ENCODE results near the gene SLC24A4.

Gene SLC24A4

DNA sequence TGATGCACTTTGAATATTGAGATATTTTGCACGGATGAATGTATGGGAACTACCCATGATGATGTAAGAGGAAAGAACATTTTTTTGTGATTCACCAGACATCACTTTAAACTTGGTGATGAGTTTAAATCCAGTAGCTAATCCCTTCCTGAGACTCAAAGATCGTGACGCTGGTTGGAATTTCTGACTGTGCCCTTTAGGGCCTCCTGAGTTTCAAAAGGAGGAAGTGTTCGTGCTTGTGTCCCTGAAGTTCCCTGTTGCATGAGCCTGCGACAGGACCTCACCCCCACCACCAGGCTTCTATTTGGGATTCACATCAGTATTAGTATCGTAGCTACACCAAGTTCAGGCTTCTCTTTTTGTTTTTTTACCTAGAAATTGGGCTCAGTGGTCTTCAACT, 172.1 kb downstream of the SLC24A4 start:
- H3K27ac ChIP-seq: no peak overlapping the region

DNA sequence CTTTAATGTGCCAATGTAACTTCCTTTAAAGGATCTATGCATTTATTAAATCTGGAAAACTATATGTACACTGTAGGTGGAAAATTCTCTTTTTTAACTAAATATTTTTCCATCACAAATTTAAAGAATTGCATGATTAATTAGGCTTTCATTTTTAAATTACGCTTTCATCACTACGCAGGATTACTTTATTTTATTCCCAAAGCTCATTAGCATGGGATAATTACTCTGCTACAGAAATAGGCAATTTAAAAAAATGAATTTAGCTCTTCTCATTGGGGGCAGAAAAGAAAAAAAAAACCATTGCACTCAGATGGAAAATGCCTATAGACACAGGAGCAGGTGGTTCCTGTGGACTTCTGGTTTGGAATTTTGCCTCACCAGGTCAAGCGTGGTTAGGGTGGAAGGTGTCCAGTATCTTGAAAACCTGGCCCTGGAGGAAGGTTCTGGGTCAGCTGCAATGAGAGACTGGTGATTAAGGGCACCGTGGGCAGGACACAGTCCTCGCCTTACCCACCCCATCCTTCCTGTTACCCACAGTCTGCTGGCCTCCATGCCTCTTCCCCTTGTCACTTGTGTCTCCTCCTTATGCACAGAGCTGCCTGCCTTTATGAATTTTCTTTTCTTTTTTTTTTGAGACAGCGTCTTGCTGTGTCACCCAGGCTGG, 173.4 kb downstream of the SLC24A4 start:
- H3K27ac ChIP-seq: no peak overlapping the region
- TF ChIP-seq, protein P1, sequence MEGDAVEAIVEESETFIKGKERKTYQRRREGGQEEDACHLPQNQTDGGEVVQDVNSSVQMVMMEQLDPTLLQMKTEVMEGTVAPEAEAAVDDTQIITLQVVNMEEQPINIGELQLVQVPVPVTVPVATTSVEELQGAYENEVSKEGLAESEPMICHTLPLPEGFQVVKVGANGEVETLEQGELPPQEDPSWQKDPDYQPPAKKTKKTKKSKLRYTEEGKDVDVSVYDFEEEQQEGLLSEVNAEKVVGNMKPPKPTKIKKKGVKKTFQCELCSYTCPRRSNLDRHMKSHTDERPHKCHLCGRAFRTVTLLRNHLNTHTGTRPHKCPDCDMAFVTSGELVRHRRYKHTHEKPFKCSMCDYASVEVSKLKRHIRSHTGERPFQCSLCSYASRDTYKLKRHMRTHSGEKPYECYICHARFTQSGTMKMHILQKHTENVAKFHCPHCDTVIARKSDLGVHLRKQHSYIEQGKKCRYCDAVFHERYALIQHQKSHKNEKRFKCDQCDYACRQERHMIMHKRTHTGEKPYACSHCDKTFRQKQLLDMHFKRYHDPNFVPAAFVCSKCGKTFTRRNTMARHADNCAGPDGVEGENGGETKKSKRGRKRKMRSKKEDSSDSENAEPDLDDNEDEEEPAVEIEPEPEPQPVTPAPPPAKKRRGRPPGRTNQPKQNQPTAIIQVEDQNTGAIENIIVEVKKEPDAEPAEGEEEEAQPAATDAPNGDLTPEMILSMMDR (conservative IDR thresholded peaks at IDR 0.05): no peak

More for the DNA sequence above, 172.1 kb downstream of the SLC24A4 start:
- TF ChIP-seq, protein P1 (conservative IDR thresholded peaks at IDR 0.05): no peak

DNA sequence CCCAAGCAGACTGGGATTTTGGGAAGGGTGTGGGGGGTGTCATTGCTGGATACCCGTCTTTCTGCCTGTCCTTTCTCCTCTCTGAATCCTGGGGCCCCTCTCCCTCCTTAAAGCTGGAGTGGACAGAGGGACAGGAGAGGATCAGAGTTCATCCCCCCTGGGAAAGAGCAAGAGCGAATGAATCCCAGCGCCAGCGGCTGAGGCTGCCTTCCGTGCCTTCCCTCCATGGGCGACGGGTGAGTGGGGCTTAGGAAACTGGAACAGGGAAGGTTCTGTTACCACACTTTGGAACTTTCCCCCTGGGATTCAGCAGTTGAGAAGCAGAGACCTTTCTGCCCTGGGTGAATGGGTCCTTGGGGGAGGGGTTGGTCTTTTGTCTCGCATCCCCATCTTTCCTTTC, 174.4 kb downstream of the SLC24A4 start:
- TF ChIP-seq, protein P1 (conservative IDR thresholded peaks at IDR 0.05): no peak
- H3K27ac ChIP-seq: no peak overlapping the region

DNA sequence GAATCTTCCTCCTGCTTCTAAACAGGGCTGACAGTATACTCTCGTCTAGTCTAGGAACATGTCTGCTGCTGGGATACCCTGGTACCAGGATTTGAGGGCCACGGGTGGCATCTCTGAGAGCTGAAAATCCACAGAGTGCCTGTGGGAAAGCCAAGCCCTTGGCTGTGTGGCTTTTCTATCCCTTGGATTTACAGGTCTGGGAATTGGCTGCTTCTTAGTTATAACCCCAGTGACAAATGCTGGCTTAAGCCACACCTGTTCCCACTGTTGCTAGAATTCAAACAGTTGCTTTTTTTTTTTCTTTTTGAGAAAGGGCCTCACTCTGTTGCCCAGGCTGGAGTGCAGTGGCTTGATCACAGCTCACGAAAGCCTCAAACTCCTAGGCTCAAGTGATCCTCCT, 176.3 kb downstream of the SLC24A4 start:
- H3K27ac ChIP-seq: no peak overlapping the region
- TF ChIP-seq, protein P1 (conservative IDR thresholded peaks at IDR 0.05): no peak

DNA sequence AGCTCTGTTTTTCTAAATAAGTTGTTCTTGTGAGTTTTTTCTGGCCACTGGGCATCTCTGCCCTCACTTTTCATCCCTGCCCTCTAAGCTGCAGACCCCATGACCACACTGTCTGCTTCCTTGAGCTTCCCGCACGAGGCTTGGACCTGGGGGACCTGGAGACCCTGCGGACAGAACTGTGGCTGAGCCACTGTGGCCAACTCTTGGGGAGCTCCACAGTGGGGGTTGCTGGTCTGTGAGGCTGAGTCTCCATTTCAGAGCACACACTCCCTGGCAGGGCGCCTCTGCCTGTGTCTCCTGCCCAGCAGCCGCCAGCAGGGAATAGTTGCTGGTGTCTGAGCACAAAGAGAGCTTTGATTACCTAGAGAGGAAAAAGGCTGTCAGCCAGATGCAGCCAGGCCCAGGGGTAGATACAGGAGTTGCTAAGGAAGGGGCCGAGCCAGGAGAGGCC, 177.6 kb downstream of the SLC24A4 start:
- TF ChIP-seq, protein P1 (conservative IDR thresholded peaks at IDR 0.05): no peak
- H3K27ac ChIP-seq: no peak overlapping the region

DNA sequence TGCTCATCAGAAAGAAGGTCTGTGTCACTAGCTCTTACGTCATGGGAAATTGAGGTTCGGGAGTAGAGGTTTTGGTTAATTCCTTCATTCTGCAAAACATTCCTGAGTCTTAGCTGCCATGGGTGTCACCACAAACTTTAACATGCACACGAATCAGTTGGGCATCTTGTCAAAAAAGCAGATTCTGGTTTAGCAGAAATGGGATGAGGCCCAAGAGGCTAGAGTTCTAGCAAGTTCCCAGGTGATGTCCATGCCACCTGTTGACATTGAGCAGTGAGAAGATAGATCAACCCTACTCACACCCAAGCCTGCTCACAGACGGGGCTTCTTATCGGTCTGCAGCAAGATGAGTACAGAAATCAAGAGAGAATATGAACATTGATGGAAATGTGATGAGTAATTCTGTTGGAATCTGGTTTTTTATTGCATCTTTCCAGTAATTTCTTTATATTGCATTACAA, 179.0 kb downstream of the SLC24A4 start:
- H3K27ac ChIP-seq: no peak overlapping the region
- TF ChIP-seq, protein P1 (conservative IDR thresholded peaks at IDR 0.05): no peak

DNA sequence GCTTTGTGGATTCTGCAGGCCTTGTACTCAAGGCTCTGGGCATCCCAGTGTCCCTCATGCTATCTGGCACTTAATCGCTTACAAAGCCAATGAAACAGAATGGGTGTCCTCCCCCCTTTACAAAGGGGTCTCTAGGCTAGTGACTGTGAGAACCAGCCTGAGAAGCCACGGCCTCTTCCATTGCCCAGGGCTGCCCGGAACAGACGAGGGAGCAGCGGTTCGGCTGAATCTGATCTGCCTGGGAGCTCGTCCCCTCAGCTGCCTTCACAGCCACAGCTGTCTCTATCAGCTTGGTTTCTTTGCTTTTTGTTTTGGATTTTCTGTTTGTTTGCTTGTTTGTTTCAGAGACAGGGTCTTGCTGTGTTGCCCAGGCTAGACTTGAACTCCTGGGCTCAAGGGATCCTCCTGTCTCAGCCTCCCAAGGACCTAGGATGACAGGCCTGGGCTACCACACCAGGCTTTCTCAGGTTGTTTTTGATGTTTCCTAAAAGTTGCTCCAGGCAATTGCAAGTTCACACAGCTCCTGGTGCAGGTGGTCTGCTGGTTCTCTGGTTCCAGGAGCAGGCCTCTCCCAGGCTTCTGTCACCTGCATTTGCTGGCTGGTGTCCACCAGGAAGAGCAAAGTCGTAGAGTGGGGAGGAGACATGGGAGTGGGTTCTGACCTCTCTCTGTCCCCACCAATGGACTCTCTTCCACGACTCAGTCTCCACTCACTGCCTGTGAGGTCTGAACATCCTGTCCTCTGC, 179.7 kb downstream of the SLC24A4 start:
- TF ChIP-seq, protein P1 (conservative IDR thresholded peaks at IDR 0.05): no peak
- no peak overlapping the region for H3K27ac ChIP-seq
